WTC11 (cell line): ENCODE results near the gene MYO18A. TPM values are rescaled to one million over a fixed set of nuclear protein-coding genes. Genes with fewer than 3 reads are reported as not detected.

ENCODE experiments used
- ATAC-seq: fragments of 200-7000 bp; cut with Tn5 transposase; 2 replicates; pipeline ENCODE4 v1.10.0; 2021; ENCODE audit warnings: mild to moderate bottlenecking, moderate library complexity
- CTCF ChIA-PET: fragments of 300-600 bp; sonication (Branson Sonifier 250); formaldehyde crosslinking; loops from one replicate; lab custom pipeline; 2021; ENCODE audit warnings: antibody characterized with exemption; lab: Charles Lee
- POLR2A ChIA-PET: fragments of 350-600 bp; sonication (Branson Sonifier 250); formaldehyde crosslinking; loops from one replicate; lab custom pipeline; 2021; ENCODE audit warnings: antibody characterized with exemption; lab: Charles Lee
- DNase-seq: peaks from one replicate; pipeline ENCODE4 v3.0.0; 2021; ENCODE audit warnings: low spot score
- H3K27ac Mint-ChIP-seq: 2 replicates; pipeline ENCODE4 v1.8.0; 2021; ENCODE audit warnings: mixed read lengths
- H3K27me3 Mint-ChIP-seq: 2 replicates; pipeline ENCODE4 v1.8.0; 2021; ENCODE audit warnings: low read depth, mild to moderate bottlenecking, moderate library complexity, mixed read lengths
- H3K36me3 Mint-ChIP-seq: 2 replicates; pipeline ENCODE4 v1.8.0; 2021; ENCODE audit warnings: mixed read lengths
- H3K4me1 Mint-ChIP-seq: 2 replicates; pipeline ENCODE4 v1.8.0; 2022; ENCODE audit warnings: mixed read lengths
- H3K4me3 Mint-ChIP-seq: 2 replicates; pipeline ENCODE4 v1.8.0; 2021; ENCODE audit warnings: mild to moderate bottlenecking, moderate library complexity, mixed read lengths
- H3K9me3 Mint-ChIP-seq: 2 replicates; pipeline ENCODE4 v1.8.0; 2021; ENCODE audit warnings: mixed read lengths
- ARID4B ChIP-seq: sonication (generic); formaldehyde crosslinking; IDR thresholded peaks from 2 replicates; pipeline ENCODE4 v1.8.0; 2023; ENCODE audit warnings: missing genetic modification reagents, mild to moderate bottlenecking, borderline replicate concordance
- CDX4 ChIP-seq: fragments of 250-450 bp; sonication (Bioruptor Pico); IDR thresholded peaks from 2 replicates; pipeline ENCODE4 v1.9.0; 2021; ENCODE audit warnings: moderate library complexity, mild to moderate bottlenecking, inconsistent platforms, borderline replicate concordance
- CREB1 ChIP-seq: sonication (generic); formaldehyde crosslinking; IDR thresholded peaks from 2 replicates; pipeline ENCODE4 v1.8.0; 2023; ENCODE audit warnings: mild to moderate bottlenecking, missing genetic modification reagents
- ETV6 ChIP-seq: sonication (generic); formaldehyde crosslinking; IDR thresholded peaks from 2 replicates; pipeline ENCODE4 v1.8.1; 2022; ENCODE audit warnings: mild to moderate bottlenecking, missing genetic modification reagents
- FOXK1 ChIP-seq: sonication (generic); formaldehyde crosslinking; IDR thresholded peaks from 2 replicates; pipeline ENCODE4 v1.8.0; 2022; ENCODE audit warnings: mild to moderate bottlenecking, moderate library complexity, missing genetic modification reagents
- FOXP1 ChIP-seq: sonication (generic); formaldehyde crosslinking; IDR thresholded peaks from 2 replicates; pipeline ENCODE4 v1.8.0; 2022; ENCODE audit warnings: missing genetic modification reagents, mild to moderate bottlenecking, moderate library complexity, borderline replicate concordance
- GRHL2 ChIP-seq: fragments of 250-450 bp; sonication (Bioruptor Pico); IDR thresholded peaks from 2 replicates; pipeline ENCODE4 v1.8.0; 2022; ENCODE audit warnings: mild to moderate bottlenecking, moderate library complexity; ENCODE audit not compliant: insufficient replicate concordance, severe bottlenecking
- JAZF1 ChIP-seq: fragments of 250-450 bp; sonication (Bioruptor Pico); IDR thresholded peaks from 2 replicates; pipeline ENCODE4 v1.9.0; 2021; ENCODE audit warnings: moderate library complexity, mild to moderate bottlenecking, inconsistent platforms
- JUN ChIP-seq: sonication (generic); formaldehyde crosslinking; IDR thresholded peaks from 2 replicates; pipeline ENCODE4 v1.8.0; 2023; ENCODE audit warnings: mild to moderate bottlenecking, missing genetic modification reagents
- MAX ChIP-seq: sonication (generic); formaldehyde crosslinking; IDR thresholded peaks from 2 replicates; pipeline ENCODE4 v1.8.0; 2022; ENCODE audit warnings: mild to moderate bottlenecking, missing genetic modification reagents
- MXD4 ChIP-seq: fragments of 250-450 bp; sonication (Bioruptor Pico); IDR thresholded peaks from 2 replicates; pipeline ENCODE4 v1.8.0; 2021; ENCODE audit warnings: mild to moderate bottlenecking, moderate library complexity, borderline replicate concordance
- NR1H2 ChIP-seq: sonication (generic); formaldehyde crosslinking; IDR thresholded peaks from 2 replicates; pipeline ENCODE4 v1.9.0; 2021; ENCODE audit warnings: mild to moderate bottlenecking, moderate library complexity, missing genetic modification reagents
- NR2C2 ChIP-seq: sonication (generic); formaldehyde crosslinking; IDR thresholded peaks from 2 replicates; pipeline ENCODE4 v1.8.0; 2022; ENCODE audit warnings: mild to moderate bottlenecking, missing genetic modification reagents
- OVOL2 ChIP-seq: fragments of 250-450 bp; sonication (Bioruptor Pico); IDR thresholded peaks from 2 replicates; pipeline ENCODE4 v1.9.0; 2021; ENCODE audit warnings: mild to moderate bottlenecking, borderline replicate concordance
- RELA ChIP-seq: sonication (generic); formaldehyde crosslinking; IDR thresholded peaks from 2 replicates; pipeline ENCODE4 v1.8.1; 2022; ENCODE audit warnings: missing genetic modification reagents, mild to moderate bottlenecking, borderline replicate concordance
- SP1 ChIP-seq: sonication (generic); formaldehyde crosslinking; conservative IDR thresholded peaks from 2 replicates; pipeline ENCODE4 v1.8.1; 2022; ENCODE audit warnings: missing genetic modification reagents
- STAT6 ChIP-seq: sonication (generic); formaldehyde crosslinking; conservative IDR thresholded peaks from 2 replicates; pipeline ENCODE4 v1.8.1; 2023; ENCODE audit warnings: mild to moderate bottlenecking, low read depth, missing genetic modification reagents, moderate library complexity
- TCF7 ChIP-seq: sonication (generic); formaldehyde crosslinking; IDR thresholded peaks from 2 replicates; pipeline ENCODE4 v1.8.0; 2022; ENCODE audit warnings: mild to moderate bottlenecking, low read depth, missing genetic modification reagents, moderate library complexity
- TEAD1 ChIP-seq: sonication (generic); formaldehyde crosslinking; IDR thresholded peaks from 2 replicates; pipeline ENCODE4 v1.8.0; 2022; ENCODE audit warnings: mild to moderate bottlenecking, missing genetic modification reagents
- ZNF138 ChIP-seq: sonication (generic); formaldehyde crosslinking; conservative IDR thresholded peaks from 2 replicates; pipeline ENCODE4 v1.8.1; 2022; ENCODE audit warnings: mild to moderate bottlenecking, moderate library complexity, missing genetic modification reagents
- ZNF219 ChIP-seq: sonication (generic); formaldehyde crosslinking; IDR thresholded peaks from 2 replicates; pipeline ENCODE4 v1.8.0; 2023; ENCODE audit warnings: missing genetic modification reagents, mild to moderate bottlenecking, borderline replicate concordance
- ZNF232 ChIP-seq: sonication (generic); formaldehyde crosslinking; IDR thresholded peaks from 2 replicates; pipeline ENCODE4 v1.8.0; 2022; ENCODE audit warnings: mild to moderate bottlenecking, missing genetic modification reagents
- ZNF317 ChIP-seq: sonication (generic); formaldehyde crosslinking; IDR thresholded peaks from 2 replicates; pipeline ENCODE4 v1.8.1; 2023; ENCODE audit warnings: low read depth, mild to moderate bottlenecking, moderate library complexity, missing genetic modification reagents, borderline replicate concordance
- ZNF396 ChIP-seq: fragments of 250-450 bp; sonication (Bioruptor Pico); IDR thresholded peaks from 2 replicates; pipeline ENCODE4 v1.8.0; 2021; ENCODE audit warnings: mild to moderate bottlenecking, moderate library complexity, borderline replicate concordance
- total RNA-seq: library from RNA; stranded (reverse); gene quantifications from 3 replicates; pipeline ENCODE4 v1.2.3, GENCODE V29; 2021
- TF ChIP-seq, protein P1 (sequence below): sonication (generic); formaldehyde crosslinking; IDR thresholded peaks from 2 replicates; pipeline ENCODE4 v1.8.1; 2023; ENCODE audit warnings: mild to moderate bottlenecking, missing genetic modification reagents, moderate library complexity
- TF ChIP-seq, protein P2 (sequence below): sonication (generic); formaldehyde crosslinking; IDR thresholded peaks from 2 replicates; pipeline ENCODE4 v1.8.0; 2022; ENCODE audit warnings: mild to moderate bottlenecking, missing genetic modification reagents

MYO18A gene
- total RNA-seq, 1 experiment from 2014 or later, result 54.9 TPM

DNA sequence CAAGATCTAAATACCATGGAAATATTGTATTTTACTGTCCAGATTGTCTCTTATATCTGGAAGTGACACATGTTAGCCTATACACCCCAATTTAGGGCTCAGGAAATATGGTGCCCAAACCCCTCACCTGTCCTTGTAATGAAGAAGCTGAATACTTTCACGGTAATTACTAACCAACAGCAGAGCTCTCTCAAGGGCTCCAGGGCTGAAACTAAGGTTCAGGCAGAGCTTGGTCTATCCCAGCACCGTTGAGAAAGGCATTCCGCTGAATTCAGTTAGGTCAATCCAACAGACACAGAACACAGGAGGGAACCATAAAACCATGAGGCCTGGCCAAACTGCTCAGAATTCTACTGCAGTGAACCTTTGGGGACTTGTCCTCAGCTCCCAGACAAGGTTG is 14.9 kb downstream of the MYO18A start:
- POLR2A ChIA-PET, result interaction anchor here (0.6 kb wide), 1 partner anchor 22 kb away, joined by 3 read pairs; no protein-coding TSS in a partner anchor
- no peak for DNase-seq
- TF ChIP-seq, protein P1, sequence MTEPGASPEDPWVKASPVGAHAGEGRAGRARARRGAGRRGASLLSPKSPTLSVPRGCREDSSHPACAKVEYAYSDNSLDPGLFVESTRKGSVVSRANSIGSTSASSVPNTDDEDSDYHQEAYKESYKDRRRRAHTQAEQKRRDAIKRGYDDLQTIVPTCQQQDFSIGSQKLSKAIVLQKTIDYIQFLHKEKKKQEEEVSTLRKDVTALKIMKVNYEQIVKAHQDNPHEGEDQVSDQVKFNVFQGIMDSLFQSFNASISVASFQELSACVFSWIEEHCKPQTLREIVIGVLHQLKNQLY (CRISPR knock-in tag), result no peak
- no peak for TF ChIP-seq NR1H2 (CRISPR knock-in tag)
- no peak for TF ChIP-seq FOXK1 (CRISPR knock-in tag)
- no peak for TF ChIP-seq TCF7 (CRISPR knock-in tag)
- no peak for TF ChIP-seq ARID4B (CRISPR knock-in tag)
- TF ChIP-seq SP1 (CRISPR knock-in tag), result no peak
- TF ChIP-seq CREB1 (CRISPR knock-in tag), result no peak
- no peak for TF ChIP-seq GRHL2
- no peak for TF ChIP-seq MAX (CRISPR knock-in tag)
- no peak for TF ChIP-seq TEAD1
- TF ChIP-seq, protein P2, sequence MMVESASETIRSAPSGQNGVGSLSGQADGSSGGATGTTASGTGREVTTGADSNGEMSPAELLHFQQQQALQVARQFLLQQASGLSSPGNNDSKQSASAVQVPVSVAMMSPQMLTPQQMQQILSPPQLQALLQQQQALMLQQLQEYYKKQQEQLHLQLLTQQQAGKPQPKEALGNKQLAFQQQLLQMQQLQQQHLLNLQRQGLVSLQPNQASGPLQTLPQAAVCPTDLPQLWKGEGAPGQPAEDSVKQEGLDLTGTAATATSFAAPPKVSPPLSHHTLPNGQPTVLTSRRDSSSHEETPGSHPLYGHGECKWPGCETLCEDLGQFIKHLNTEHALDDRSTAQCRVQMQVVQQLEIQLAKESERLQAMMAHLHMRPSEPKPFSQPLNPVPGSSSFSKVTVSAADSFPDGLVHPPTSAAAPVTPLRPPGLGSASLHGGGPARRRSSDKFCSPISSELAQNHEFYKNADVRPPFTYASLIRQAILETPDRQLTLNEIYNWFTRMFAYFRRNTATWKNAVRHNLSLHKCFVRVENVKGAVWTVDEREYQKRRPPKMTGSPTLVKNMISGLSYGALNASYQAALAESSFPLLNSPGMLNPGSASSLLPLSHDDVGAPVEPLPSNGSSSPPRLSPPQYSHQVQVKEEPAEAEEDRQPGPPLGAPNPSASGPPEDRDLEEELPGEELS (CRISPR knock-in tag), result no peak
- no peak for TF ChIP-seq FOXP1 (CRISPR knock-in tag)
- no peak for TF ChIP-seq JUN (CRISPR knock-in tag)
- TF ChIP-seq ETV6, result no peak
- TF ChIP-seq ZNF232 (CRISPR knock-in tag), result no peak
- no peak for ATAC-seq
- Mint-ChIP-seq H3K27me3 (no peaks in the 10 kb centered on the region), H3K9me3 (no peaks in the 10 kb centered on the region), H3K4me3 (no peak overlapping the region), H3K36me3 (peaks cover 17% of the 10 kb centered on the region), H3K27ac (no peak overlapping the region), H3K4me1 (peaks cover 12% of the 10 kb centered on the region)
- CTCF ChIA-PET, result interaction anchor here (0.6 to 3.9 kb wide), 5 partner anchors 14 to 61 kb away, joined by 3 to 28 read pairs (median 6); partner anchors contain the start of gene MYO18A

DNA sequence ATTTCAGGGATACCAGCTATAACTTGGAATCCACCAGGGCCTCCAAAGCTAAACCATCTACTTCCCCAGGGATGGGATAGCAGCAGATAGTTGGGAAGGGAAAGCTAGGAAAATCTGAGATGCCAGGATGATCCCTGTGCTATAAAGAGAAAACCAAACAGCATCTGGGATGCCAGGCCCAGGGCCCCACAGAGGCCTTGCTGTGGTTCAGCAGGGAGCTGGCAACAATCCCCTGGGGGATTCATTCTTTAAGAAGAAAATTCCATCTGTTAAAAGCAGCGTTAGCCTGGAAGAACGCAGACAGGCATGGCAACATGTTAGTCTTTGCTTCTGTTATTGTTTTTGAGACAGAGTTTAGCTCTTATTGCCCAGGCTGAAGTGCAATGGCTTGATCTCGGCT is 16.6 kb downstream of the MYO18A start:
- no peak overlapping the region for H3K27ac Mint-ChIP-seq
- H3K36me3 Mint-ChIP-seq, result peaks cover 17% of the 10 kb centered on the region
- CTCF ChIA-PET, result interaction anchor here (0.9 to 5.2 kb wide), 4 partner anchors 14 to 47 kb away, joined by 4 to 28 read pairs (median 12); partner anchors contain the start of gene MYO18A
- no peak for ATAC-seq
- H3K9me3 Mint-ChIP-seq, result no peaks in the 10 kb centered on the region
- POLR2A ChIA-PET, result no interaction called here
- peaks cover 13% of the 10 kb centered on the region for H3K4me1 Mint-ChIP-seq
- H3K27me3 Mint-ChIP-seq, result no peaks in the 10 kb centered on the region
- DNase-seq, result no peak
- no peak overlapping the region for H3K4me3 Mint-ChIP-seq
- TF ChIP-seq ZNF219 (no peak), ZNF317 (CRISPR knock-in tag) (no peak), MXD4 (CRISPR knock-in tag) (no peak), CDX4 (CRISPR knock-in tag) (no peak), ETV6 (no peak), NR2C2 (no peak), JUN (CRISPR knock-in tag) (no peak), JAZF1 (CRISPR knock-in tag) (no peak), OVOL2 (CRISPR knock-in tag) (no peak), STAT6 (CRISPR knock-in tag) (no peak), RELA (no peak), ZNF138 (no peak), CREB1 (CRISPR knock-in tag) (no peak), ZNF396 (CRISPR knock-in tag) (no peak)
